A549 (cell line): ENCODE measurements around the gene ADGRL3. TPM values are rescaled to one million over a fixed set of nuclear protein-coding genes. Genes with fewer than 3 reads are reported as not detected.
"Not testable (repeated sequence)": the region's sequence is repeated elsewhere in the genome, so short reads cannot be mapped to it uniquely, and the experiment has no call there.

Experiments
- ATAC-seq, 2 experiments: fragments of 200-7000 bp in 1 of 2; fragments of >200 bp in 1 of 2; cut with Nextera tagmentation in 1 of 2; cut with Tn5 transposase in 1 of 2; 3 replicates each; pipeline versions ENCODE4 v1.8.0 to v1.9.1; 2018 to 2020; ENCODE audit warnings: mild to moderate bottlenecking in 1 of 2, moderate library complexity in 1 of 2
- CTCF ChIA-PET: fragments of 300-600 bp; sonication (Branson Sonifier 250); formaldehyde crosslinking; extraction: SDS; loops from one replicate; lab custom pipeline; 2021; ENCODE audit warnings: antibody characterized with exemption, inconsistent platforms; lab: Yijun Ruan, JAX
- POLR2A ChIA-PET: fragments of 350-600 bp; formaldehyde crosslinking; extraction: SDS; loops from one replicate; lab custom pipeline; 2021; ENCODE audit warnings: antibody characterized with exemption, inconsistent platforms; lab: Yijun Ruan, JAX
- DNase-seq, 2 experiments: peaks; one replicate each; pipeline versions ENCODE4 v3.0.0 to v3.0.0-alpha.2; 2011 to 2016; ENCODE audit warnings: low read depth in 1 of 2, low spot score in 1 of 2
- FAIRE-seq: peaks from 2 replicates; lab custom pipeline; 2011; peaks lifted over from hg19 to GRCh38; lab: Jason Lieb, UNC
- H3K27ac ChIP-seq, 2 experiments: fragments of >200 bp; sonication (Bioruptor Twin); formaldehyde crosslinking; 3 replicates each; pipeline ENCODE4 v1.5.1; 2016 to 2017
- H3K4me1 ChIP-seq: fragments of >200 bp; sonication (Bioruptor Twin); formaldehyde crosslinking; 3 replicates; pipeline ENCODE4 v1.6.1; 2016
- H3K4me2 ChIP-seq: fragments of >200 bp; sonication (Bioruptor Twin); formaldehyde crosslinking; 3 replicates; pipeline ENCODE4 v1.6.1; 2016
- H3K4me3 ChIP-seq: fragments of >200 bp; sonication (Bioruptor Twin); formaldehyde crosslinking; 3 replicates; pipeline ENCODE4 v1.5.1; 2016
- H3K9me3 ChIP-seq: fragments of >200 bp; sonication (Bioruptor Twin); formaldehyde crosslinking; 3 replicates; pipeline ENCODE4 v1.6.1; 2016
- CBX2 ChIP-seq: fragments of 200-600 bp; sonication (generic); IDR thresholded peaks from 2 replicates; pipeline ENCODE4 v1.6.1; 2016; ENCODE audit warnings: low read depth, mild to moderate bottlenecking, borderline replicate concordance
- EHF ChIP-seq: fragments of 250-450 bp; sonication (Bioruptor Pico); IDR thresholded peaks from 2 replicates; pipeline ENCODE4 v1.5.0; 2020; ENCODE audit warnings: mild to moderate bottlenecking
- EP300 ChIP-seq, 2 experiments: fragments of >200 bp; sonication (Bioruptor Twin); formaldehyde crosslinking; IDR thresholded peaks; 2 replicates in 1 of 2; 3 replicates in 1 of 2; pipeline ENCODE4 v1.6.1; 2016 to 2017
- ESRRA ChIP-seq: fragments of 150-350 bp; IDR thresholded peaks from 2 replicates; pipeline ENCODE4 v1.6.1; 2014; ENCODE audit warnings: mild to moderate bottlenecking, low read length, borderline replicate concordance
- HES2 ChIP-seq: fragments of >200 bp; sonication (Bioruptor Twin); formaldehyde crosslinking; IDR thresholded peaks from 2 replicates; pipeline ENCODE4 v1.6.1; 2016
- HMGXB4 ChIP-seq: fragments of 250-450 bp; sonication (Bioruptor Pico); IDR thresholded peaks from 2 replicates; pipeline ENCODE4 v1.5.0; 2021; ENCODE audit warnings: mild to moderate bottlenecking, moderate library complexity, borderline replicate concordance
- HOXB5 ChIP-seq: fragments of 250-450 bp; sonication (Bioruptor Pico); IDR thresholded peaks from 2 replicates; pipeline ENCODE4 v1.5.0; 2020; ENCODE audit warnings: mild to moderate bottlenecking, moderate library complexity
- MAFK ChIP-seq: fragments of 450-650 bp; IDR thresholded peaks from 2 replicates; pipeline ENCODE4 v1.6.1; 2014; ENCODE audit not compliant: partially characterized antibody
- PBX3 ChIP-seq: IDR thresholded peaks from 2 replicates; pipeline ENCODE4 v1.6.1; 2012
- RCOR1 ChIP-seq: fragments of 150-350 bp; IDR thresholded peaks from 2 replicates; pipeline ENCODE4 v1.6.1; 2014; ENCODE audit warnings: antibody characterized with exemption, low read length, low read depth
- SREBF2 ChIP-seq: fragments of 450-650 bp; IDR thresholded peaks from 2 replicates; pipeline ENCODE4 v1.6.1; 2014; ENCODE audit warnings: mild to moderate bottlenecking, moderate library complexity
- TFCP2L1 ChIP-seq: fragments of 250-450 bp; sonication (Bioruptor Pico); IDR thresholded peaks from 2 replicates; pipeline ENCODE4 v1.5.0; 2021; ENCODE audit warnings: mild to moderate bottlenecking
- ZC3H11A ChIP-seq: fragments of 450-650 bp; IDR thresholded peaks from 2 replicates; pipeline ENCODE4 v1.6.1; 2014; ENCODE audit warnings: antibody characterized with exemption, mild to moderate bottlenecking
- ZSCAN20 ChIP-seq: fragments of 250-450 bp; sonication (Bioruptor Pico); IDR thresholded peaks from 2 replicates; pipeline ENCODE4 v1.8.0; 2022; ENCODE audit warnings: mild to moderate bottlenecking, moderate library complexity
- WGBS: methylation state at CpG from one replicate; pipeline ENCODE4 v1.1.6; 2017; ENCODE audit errors: missing lambda C conversion rate; 5-methylcytosine and 5-hydroxymethylcytosine counted together
- polyA plus RNA-seq, 4 experiments: library from polyadenylated mRNA; depleted of rRNA in 3 of 4; stranded (reverse); fragments of >200 nt; fragmentation: RNase III in 1 of 4; extraction: RNeasy Plus Mini Kit Qiagen cat#74134 plus additional on column Dnase treatment in 1 of 4; gene quantifications; 2 replicates in 3 of 4; 3 replicates in 1 of 4; pipeline ENCODE4 v1.2.3, GENCODE V29; 2011 to 2017
- TF ChIP-seq, protein P1 (sequence below): IDR thresholded peaks from 2 replicates; pipeline ENCODE4 v1.6.1; 2012; ENCODE audit warnings: low read depth, borderline replicate concordance
- TF ChIP-seq, protein P2 (sequence below): fragments of 200-600 bp; sonication (generic); IDR thresholded peaks from 2 replicates; pipeline ENCODE4 v1.6.1; 2016; ENCODE audit warnings: antibody characterized with exemption, mild to moderate bottlenecking, moderate library complexity

The ADGRL3 gene
- polyA plus RNA-seq, 2 of the 4 experiments (the other 2 are of a cell fraction), result 0.05 to 0.12 TPM

- no peak for FAIRE-seq
- no peak for DNase-seq
- no peak for ATAC-seq
- POLR2A ChIA-PET, result no interaction called here
- Histone ChIP-seq H3K4me2 (no peak overlapping the region), H3K27ac (no peak overlapping the region), H3K4me1 (no peaks in the 10 kb centered on the region), H3K9me3 (no peaks in the 10 kb centered on the region), H3K4me3 (no peak overlapping the region)
- CTCF ChIA-PET, result no interaction called here
- WGBS, result 11% methylated on average over 4 of the region's 4 CpGs
- TF ChIP-seq ZC3H11A, result no peak
- TF ChIP-seq ZSCAN20 (CRISPR knock-in tag), result no peak
- no peak for TF ChIP-seq EHF (CRISPR knock-in tag)
- TF ChIP-seq RCOR1, result no peak
- no peak for TF ChIP-seq TFCP2L1 (CRISPR knock-in tag)
- TF ChIP-seq, protein P1, sequence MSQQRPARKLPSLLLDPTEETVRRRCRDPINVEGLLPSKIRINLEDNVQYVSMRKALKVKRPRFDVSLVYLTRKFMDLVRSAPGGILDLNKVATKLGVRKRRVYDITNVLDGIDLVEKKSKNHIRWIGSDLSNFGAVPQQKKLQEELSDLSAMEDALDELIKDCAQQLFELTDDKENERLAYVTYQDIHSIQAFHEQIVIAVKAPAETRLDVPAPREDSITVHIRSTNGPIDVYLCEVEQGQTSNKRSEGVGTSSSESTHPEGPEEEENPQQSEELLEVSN, result no peak
- TF ChIP-seq HES2, result no peak
- TF ChIP-seq PBX3, result no peak
- TF ChIP-seq, protein P2, sequence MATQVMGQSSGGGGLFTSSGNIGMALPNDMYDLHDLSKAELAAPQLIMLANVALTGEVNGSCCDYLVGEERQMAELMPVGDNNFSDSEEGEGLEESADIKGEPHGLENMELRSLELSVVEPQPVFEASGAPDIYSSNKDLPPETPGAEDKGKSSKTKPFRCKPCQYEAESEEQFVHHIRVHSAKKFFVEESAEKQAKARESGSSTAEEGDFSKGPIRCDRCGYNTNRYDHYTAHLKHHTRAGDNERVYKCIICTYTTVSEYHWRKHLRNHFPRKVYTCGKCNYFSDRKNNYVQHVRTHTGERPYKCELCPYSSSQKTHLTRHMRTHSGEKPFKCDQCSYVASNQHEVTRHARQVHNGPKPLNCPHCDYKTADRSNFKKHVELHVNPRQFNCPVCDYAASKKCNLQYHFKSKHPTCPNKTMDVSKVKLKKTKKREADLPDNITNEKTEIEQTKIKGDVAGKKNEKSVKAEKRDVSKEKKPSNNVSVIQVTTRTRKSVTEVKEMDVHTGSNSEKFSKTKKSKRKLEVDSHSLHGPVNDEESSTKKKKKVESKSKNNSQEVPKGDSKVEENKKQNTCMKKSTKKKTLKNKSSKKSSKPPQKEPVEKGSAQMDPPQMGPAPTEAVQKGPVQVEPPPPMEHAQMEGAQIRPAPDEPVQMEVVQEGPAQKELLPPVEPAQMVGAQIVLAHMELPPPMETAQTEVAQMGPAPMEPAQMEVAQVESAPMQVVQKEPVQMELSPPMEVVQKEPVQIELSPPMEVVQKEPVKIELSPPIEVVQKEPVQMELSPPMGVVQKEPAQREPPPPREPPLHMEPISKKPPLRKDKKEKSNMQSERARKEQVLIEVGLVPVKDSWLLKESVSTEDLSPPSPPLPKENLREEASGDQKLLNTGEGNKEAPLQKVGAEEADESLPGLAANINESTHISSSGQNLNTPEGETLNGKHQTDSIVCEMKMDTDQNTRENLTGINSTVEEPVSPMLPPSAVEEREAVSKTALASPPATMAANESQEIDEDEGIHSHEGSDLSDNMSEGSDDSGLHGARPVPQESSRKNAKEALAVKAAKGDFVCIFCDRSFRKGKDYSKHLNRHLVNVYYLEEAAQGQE, result no peak
- TF ChIP-seq HOXB5 (CRISPR knock-in tag), result no peak
Observed at GRCh38 chr4:61984260-61984909, 784.3 kb downstream of the ADGRL3 start.

GRCh38 chr4:61985426-61985825, 785.3 kb downstream of the ADGRL3 start:
- Histone ChIP-seq H3K4me3 (no peak overlapping the region), H3K9me3 (no peaks in the 10 kb centered on the region), H3K4me1 (no peaks in the 10 kb centered on the region), H3K27ac (no peak overlapping the region), H3K4me2 (no peak overlapping the region)
- POLR2A ChIA-PET, result no interaction called here
- FAIRE-seq, result no peak
- DNase-seq, result no peak
- TF ChIP-seq ZSCAN20 (CRISPR knock-in tag), result no peak
- WGBS, result 15% methylated on average over 4 of the region's 4 CpGs
- CTCF ChIA-PET, result no interaction called here
- no peak for ATAC-seq

DNA sequence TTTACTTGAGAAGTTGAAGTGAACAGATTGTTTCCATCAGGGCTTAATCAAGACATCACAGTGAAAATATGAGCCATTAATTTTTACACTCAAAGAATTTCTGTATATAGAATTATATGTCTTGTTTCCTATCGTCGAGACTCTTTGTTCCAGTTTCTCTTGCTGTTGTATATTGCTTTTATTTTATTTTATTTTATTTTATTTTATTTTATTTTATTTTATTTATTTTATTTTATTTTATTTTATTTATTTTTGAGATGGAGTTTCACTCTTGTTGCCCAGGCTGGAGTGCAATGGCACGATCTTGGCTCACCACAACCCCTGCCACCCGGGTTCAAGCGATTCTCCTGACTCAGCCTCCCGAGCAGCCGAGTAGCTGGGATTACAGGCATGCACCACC, 786.8 kb downstream of the ADGRL3 start:
- H3K9me3 ChIP-seq, H3K27ac ChIP-seq, H3K4me1 ChIP-seq, H3K4me2 ChIP-seq, ATAC-seq, H3K4me3 ChIP-seq, DNase-seq, POLR2A ChIA-PET, FAIRE-seq, CTCF ChIA-PET: not testable (repeated sequence)
- WGBS, result 46% methylated on average over 7 of the region's 7 CpGs

GRCh38 chr4:61992351-61992750, 792.2 kb downstream of the ADGRL3 start:
- TF ChIP-seq CBX2 (no peak), EP300 (IDR thresholded peaks at IDR 0.05) (no peak), HMGXB4 (CRISPR knock-in tag) (no peak), SREBF2 (no peak), ESRRA (no peak), MAFK (no peak), RCOR1 (no peak)
- TF ChIP-seq, all 56 proteins: peak for 0
- ChIA-PET CTCF (no interaction called here), POLR2A (no interaction called here)
- H3K27ac ChIP-seq, result no peak overlapping the region
- DNase-seq (no peak), ATAC-seq (no peak), FAIRE-seq (no peak)
- no peak overlapping the region for H3K4me2 ChIP-seq
- H3K4me3 ChIP-seq, result no peak overlapping the region
- no peaks in the 10 kb centered on the region for H3K4me1 ChIP-seq
- 18% methylated on average over 2 of the region's 2 CpGs for WGBS
- no peaks in the 10 kb centered on the region for H3K9me3 ChIP-seq
